Measurements from ENCODE around the gene RARS2.
"Not testable (repeated sequence)": the region's sequence is repeated elsewhere in the genome, so short reads cannot be mapped to it uniquely, and the experiment has no call there.

The RARS2 gene

DNA sequence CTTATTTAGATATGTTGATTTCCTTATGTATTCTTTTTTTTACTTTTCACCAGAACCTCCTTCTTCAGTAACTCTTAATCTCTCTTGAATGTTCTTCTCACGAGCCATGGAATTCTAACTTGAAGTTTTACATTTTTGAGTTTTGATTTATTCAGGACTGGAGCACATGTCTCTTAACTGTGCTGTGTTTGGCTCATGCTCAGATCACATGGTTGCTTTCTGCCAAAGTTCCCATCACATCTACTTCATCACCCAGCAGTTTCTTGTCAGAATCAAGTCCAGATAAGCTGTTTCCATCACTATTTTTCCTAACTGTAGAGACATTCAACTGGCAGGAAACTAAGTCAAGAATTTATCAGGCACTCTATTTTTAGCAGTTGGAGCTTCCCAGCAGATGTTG is 85.3 kb downstream of the RARS2 start:
- FAIRE-seq (no peak), DNase-seq (ENCODE audit: low spot score) (no peak)

GRCh38 chr6:87501809-87502572 is 87.8 kb downstream of the RARS2 start:
- FAIRE-seq: no peak
- DNase-seq (ENCODE audit: low spot score): no peak

GRCh38 chr6:87498048-87498447 is 91.7 kb downstream of the RARS2 start:
- FAIRE-seq (no peak), DNase-seq (ENCODE audit: low spot score) (no peak)

- FAIRE-seq (no peak), DNase-seq (ENCODE audit: low spot score) (no peak)
Measured at GRCh38 chr6:87494761-87495422, 94.9 kb downstream of the RARS2 start.

- not testable (repeated sequence) for DNase-seq (ENCODE audit: low spot score); FAIRE-seq
Measured at GRCh38 chr6:87489326-87489725, 100.5 kb downstream of the RARS2 start.

GRCh38 chr6:87487555-87487954 is 102.2 kb downstream of the RARS2 start:
- FAIRE-seq (no peak), DNase-seq (ENCODE audit: low spot score) (no peak)

DNA sequence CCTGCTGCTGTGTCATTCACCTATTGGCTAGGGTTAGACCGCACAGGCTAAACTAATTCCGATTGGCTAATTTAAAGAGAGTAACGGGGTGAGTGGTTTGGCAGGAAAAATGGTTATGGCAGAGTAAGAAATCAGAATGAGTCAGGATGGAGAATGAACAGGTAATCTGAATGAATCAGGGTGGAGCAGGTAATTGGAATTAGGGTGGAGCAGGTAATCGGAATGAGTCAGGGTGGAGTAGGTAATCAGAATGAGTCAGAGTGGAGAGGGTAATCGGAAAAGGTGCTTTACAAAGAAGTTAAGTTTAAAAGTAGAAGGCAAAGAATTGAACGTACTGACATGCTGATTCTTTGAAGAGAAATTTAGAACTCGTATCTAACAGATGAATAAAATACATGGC is 105.3 kb downstream of the RARS2 start:
- DNase-seq (ENCODE audit: low spot score): no peak
- no peak for FAIRE-seq

- FAIRE-seq: no peak
- peak; percentile 70 for DNase-seq (ENCODE audit: low spot score)
Measured at GRCh38 chr6:87483929-87484328, 105.9 kb downstream of the RARS2 start.

- no peak for DNase-seq (ENCODE audit: low spot score)
- FAIRE-seq: no peak
Measured at GRCh38 chr6:87482366-87482765, 107.4 kb downstream of the RARS2 start.

DNA sequence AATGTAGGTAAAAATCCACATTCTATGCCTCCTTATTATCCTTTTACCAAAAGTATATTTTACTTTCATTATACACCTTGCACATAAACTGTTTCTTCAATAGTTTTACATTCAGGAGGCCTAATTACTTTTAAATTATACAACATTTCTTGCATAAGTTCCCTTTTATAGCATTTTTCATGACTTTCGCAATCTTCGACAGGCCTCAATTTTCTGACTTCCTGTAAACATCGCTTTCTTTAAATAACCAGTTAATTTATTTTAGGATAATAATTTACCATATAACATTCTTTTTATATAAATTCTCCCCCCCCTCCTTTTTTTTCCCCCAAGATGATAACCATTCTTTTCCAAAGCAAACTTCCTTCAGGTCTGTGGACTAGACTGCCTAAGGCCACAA is 107.9 kb downstream of the RARS2 start:
- FAIRE-seq (no peak), DNase-seq (ENCODE audit: low spot score) (no peak)

DNA sequence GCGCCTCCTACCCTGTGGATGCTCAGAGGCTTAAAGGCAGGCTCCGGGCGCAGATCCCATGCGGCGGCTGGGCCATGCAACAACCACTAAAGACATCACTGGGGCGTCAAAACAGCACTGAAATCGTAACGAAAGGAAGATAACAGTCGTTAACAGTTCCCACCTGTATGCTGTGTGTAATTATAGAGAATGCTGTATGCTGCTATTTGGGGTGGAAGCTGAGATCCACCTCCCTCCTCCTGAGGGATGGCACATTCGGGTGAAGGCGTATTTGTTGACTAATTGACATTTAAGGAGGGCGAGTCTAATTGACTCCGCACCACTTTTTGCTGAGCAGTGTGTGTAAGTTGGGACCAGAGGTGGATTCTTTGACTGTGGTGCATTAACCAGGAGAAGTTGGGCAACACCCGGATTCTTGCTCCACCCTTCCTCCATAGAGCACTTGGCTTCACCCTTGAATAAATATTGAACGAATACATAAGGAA is 116.3 kb downstream of the RARS2 start:
- DNase-seq (ENCODE audit: low spot score): peak; percentile 14
- FAIRE-seq: no peak

- DNase-seq (ENCODE audit: low spot score) (peak; percentile 50), FAIRE-seq (no peak)
Measured at GRCh38 chr6:87472525-87473418, 117.0 kb downstream of the RARS2 start, which contains the start of gene SLC35A1. TSS of gene SLC35A1 (plus strand) at chr6:87472974. CDS start at chr6:87473004, 30 bp downstream.

GRCh38 chr6:87465051-87465450 is 124.7 kb downstream of the RARS2 start:
- no peak for DNase-seq (ENCODE audit: low spot score)
- FAIRE-seq: no peak
